ENCODE measurements around the gene HNRNPC. TPM values are rescaled to one million over a fixed set of nuclear protein-coding genes. Genes with fewer than 3 reads are reported as not detected.
A peak's percentile ranks its signal among the peaks of the same experiment; 100 is the strongest.

The HNRNPC gene
- total and polyA plus RNA-seq, 9 of the 15 experiments (the other 6 are each of a cell fraction or from before 2014, with no cell fraction given): 679 to 1,557 (median 1,191) TPM

GRCh38 chr14:21263284-21264024 lies 5.8 kb downstream of the HNRNPC start:
- DNase-seq (ENCODE audit: extremely low read depth in 1 of 4, low spot score in 3 of 4) (peak in 1 of 4 experiments; percentile 12), ATAC-seq (no peak), FAIRE-seq (no peak)
- Histone ChIP-seq H3K9me3 (replicated peaks; ENCODE audit: control insufficient read depth, insufficient read depth, low read depth, low read length) (no peaks in the 10 kb centered on the region), H3K36me3 (ENCODE audit: control insufficient read depth, insufficient read depth, low read length) (peaks cover 93% of the 10 kb centered on the region), H3K4me1 (replicated peaks in 1 of 2; ENCODE audit: control insufficient read depth in 2 of 2, insufficient read depth in 2 of 2, low read length in 2 of 2) (peaks cover 17 to 25% of the 10 kb centered on the region in 2 experiments), H3K4me2 (ENCODE audit: insufficient read depth, low read length) (peak overlapping the region; percentile 34), H3K79me2 (ENCODE audit: control insufficient read depth, insufficient read depth, low read length) (peaks cover 99% of the 10 kb centered on the region), H3K27me3 (ENCODE audit: control insufficient read depth in 2 of 2, insufficient read depth in 2 of 2, low read length in 2 of 2) (no peaks in the 10 kb centered on the region), H3K9ac (ENCODE audit: insufficient read depth in 1 of 2, low read depth in 2 of 2, low read length in 2 of 2) (no peak overlapping the region; a peak in 1 of 4 replicates), H2AFZ (ENCODE audit: low read depth, low read length) (no peak overlapping the region), H3K9me1 (ENCODE audit: control insufficient read depth, insufficient read depth, low read length) (no peaks in the 10 kb centered on the region), H3K27ac (ENCODE audit: extremely low read depth, low read depth, low read length) (peak overlapping the region; percentile 32; the same call in 2 of the 3 replicates), H3K4me3 (peak overlapping the region; percentile 2; the same call in 1 of the 2 replicates), H4K20me1 (replicated peaks; ENCODE audit: control insufficient read depth, insufficient read depth, low read length) (peaks cover 73% of the 10 kb centered on the region)
- BruUV-seq (replicated peaks): no TSS peak
- intact Hi-C loops (cut with micrococcal nuclease): loop anchor here (10.0 kb wide), 1 partner anchor 91 kb away; no protein-coding TSS in a partner anchor
- TF ChIP-seq RBFOX2 (IDR thresholded peaks at IDR 0.05; ENCODE audit: low read depth, low read length): 0 out of 2 replicates have a peak, but pooled peaks have one; percentile 33
- no peak for TF ChIP-seq MTF1 (CRISPR knock-in tag; IDR thresholded peaks at IDR 0.05; ENCODE audit: borderline replicate concordance)
- TF ChIP-seq BHLHE40 (IDR thresholded peaks at IDR 0.05; ENCODE audit: low read length): no peak
- peak; percentile 38; the same call in 1 of the 2 replicates for TF ChIP-seq C11orf30 (IDR thresholded peaks at IDR 0.05; ENCODE audit: low read depth)
- peak; percentile 70 for TF ChIP-seq ZNF316 (IDR thresholded peaks at IDR 0.05)
- peak; percentile 24; the same call in 1 of the 2 replicates for TF ChIP-seq PKNOX1 (IDR thresholded peaks at IDR 0.05)
- no peak for TF ChIP-seq RFX1 (IDR thresholded peaks at IDR 0.05)
- 0 out of 2 replicates have a peak, but pooled peaks have one; percentile 6 for TF ChIP-seq SUPT5H (IDR thresholded peaks at IDR 0.05)
- no peak for TF ChIP-seq ESRRB (CRISPR knock-in tag; IDR thresholded peaks at IDR 0.05; ENCODE audit: borderline replicate concordance)
- peak; percentile 43 for TF ChIP-seq MEIS2 (IDR thresholded peaks at IDR 0.05; ENCODE audit: partially characterized antibody)
- TF ChIP-seq POLR2AphosphoS2 (IDR thresholded peaks at IDR 0.05; ENCODE audit: low read length): 0 out of 2 replicates have a peak, but pooled peaks have one; percentile 58
- in situ Hi-C loops (cut with MboI): no loop called here
- POLR2A ChIA-PET: interaction anchor here (6.0 kb wide), 1 partner anchor 8 kb away, joined by 58 read pairs; no protein-coding TSS in a partner anchor
- CTCF ChIA-PET (ENCODE audit: low intra/inter-chr PET ratio): no interaction called here
- 64% methylated on average over 5 of the region's 5 CpGs for WGBS (ENCODE audit: insufficient coverage, low coverage, missing lambda C conversion rate)
